Mucosa of descending colon (tissue), 3 donors: Measurements from ENCODE around the gene AUH. TPM values are rescaled to one million over a fixed set of nuclear protein-coding genes. Genes with fewer than 3 reads are reported as not detected.
A peak's percentile ranks its signal among the peaks of the same experiment; 100 is the strongest.

Source experiments
- ATAC-seq: fragments of 200-7000 bp; cut with Tn5 transposase; one replicate; pipeline ENCODE4 v1.9.1; 2020; ENCODE audit warnings: mild to moderate bottlenecking, moderate library complexity
- DNase-seq, 3 donors: peaks; one replicate each; pipeline ENCODE4 v3.0.0-alpha.2; 2020
- H3K36me3 ChIP-seq: fragments of 200-600 bp; one replicate; pipeline ENCODE4 v1.8.0; 2021; ENCODE audit warnings: low read depth, mild to moderate bottlenecking
- H3K4me1 ChIP-seq: fragments of 200-600 bp; one replicate; pipeline ENCODE4 v1.8.0; 2021; ENCODE audit warnings: low read depth, mild to moderate bottlenecking
- H3K4me3 ChIP-seq: fragments of 200-600 bp; one replicate; pipeline ENCODE4 v1.8.0; 2021; ENCODE audit warnings: mild to moderate bottlenecking
- H3K9me3 ChIP-seq: fragments of 200-600 bp; one replicate; pipeline ENCODE4 v1.8.0; 2021; ENCODE audit warnings: mild to moderate bottlenecking
- CTCF ChIP-seq: fragments of 200-600 bp; IDR thresholded peaks from one replicate; pipeline ENCODE4 v1.8.0; 2022; ENCODE audit warnings: antibody characterized with exemption, mild to moderate bottlenecking
- intact Hi-C, 2 donors: fragments of 100-400 bp; cut with DNase I in 1 of 2; cut with micrococcal nuclease in 1 of 2; formaldehyde crosslinking; loops; one replicate each; pipeline versions ENCODE4 v1.11.0 to v1.11.1; 2022; cut with DNase I, micrococcal nuclease
- total RNA-seq, 3 donors: library from RNA; stranded (reverse); fragmentation: NEBNext Ultra II Directional in 2 of 3; extraction: Animal tissue kit (Norgen Biotek cat#: 25700) in 2 of 3; gene quantifications; one replicate each; pipeline versions ENCODE4 v1.2.1 to v1.2.4, GENCODE V29; 2021 to 2023
- donor health status: DM: no; HTN: no; CAD: no; lungs with moderate emphysema.
- donor health status: DM: no; HTN: no; CAD: no.
- donor health status: DM: no; HTN: yes; CAD: no.

AUH gene
- total RNA-seq, 3 donors from 2014 or later: 18.2 to 37.2 (median 26.6) TPM

GRCh38 chr9:91334053-91334452 is 27.7 kb downstream of the AUH start:
- intact Hi-C loops: no loop called here
- no peak for TF ChIP-seq CTCF
- Histone ChIP-seq H3K4me1 (no peaks in the 10 kb centered on the region), H3K36me3 (no peaks in the 10 kb centered on the region), H3K9me3 (no peaks in the 10 kb centered on the region), H3K4me3 (no peak overlapping the region)
- ATAC-seq (no peak), DNase-seq (no peak)

- intact Hi-C loops: no loop called here
- Histone ChIP-seq H3K4me1 (no peaks in the 10 kb centered on the region), H3K36me3 (no peaks in the 10 kb centered on the region), H3K9me3 (no peaks in the 10 kb centered on the region), H3K4me3 (no peak overlapping the region)
- ATAC-seq (no peak), DNase-seq (no peak)
- no peak for TF ChIP-seq CTCF
These were observed 28.2 kb downstream of the AUH start for GRCh38 chr9:91333551-91333950.

GRCh38 chr9:91332546-91333231 is 29.0 kb downstream of the AUH start:
- peaks cover 3% of the 10 kb centered on the region for H3K9me3 ChIP-seq
- intact Hi-C loops: no loop called here
- ATAC-seq: no peak
- no peak overlapping the region for H3K4me3 ChIP-seq
- DNase-seq: peak in 1 of 3 donors; percentile 29
- no peak for TF ChIP-seq CTCF
- no peaks in the 10 kb centered on the region for H3K4me1 ChIP-seq
- H3K36me3 ChIP-seq: no peaks in the 10 kb centered on the region

GRCh38 chr9:91331849-91332248 is 29.9 kb downstream of the AUH start:
- no peaks in the 10 kb centered on the region for H3K36me3 ChIP-seq

GRCh38 chr9:91328186-91328585 is 33.5 kb downstream of the AUH start:
- H3K4me1 ChIP-seq: no peaks in the 10 kb centered on the region
- DNase-seq (no peak), ATAC-seq (no peak)
- TF ChIP-seq CTCF: no peak
- no peaks in the 10 kb centered on the region for H3K36me3 ChIP-seq
- peaks cover 5% of the 10 kb centered on the region for H3K9me3 ChIP-seq
- intact Hi-C loops: no loop called here
- no peak overlapping the region for H3K4me3 ChIP-seq

More at GRCh38 chr9:91331849-91332248, 29.9 kb downstream of the AUH start:
- intact Hi-C loops: no loop called here
- ATAC-seq: no peak
- H3K9me3 ChIP-seq: peaks cover 5% of the 10 kb centered on the region
- H3K4me1 ChIP-seq: no peaks in the 10 kb centered on the region
- no peak for TF ChIP-seq CTCF
- no peak overlapping the region for H3K4me3 ChIP-seq
- DNase-seq: no peak
